GM20431 (cell line): ENCODE results near the gene MON2.
"Not testable (repeated sequence)": the region's sequence is repeated elsewhere in the genome, so short reads cannot be mapped to it uniquely, and the experiment has no call there.

ENCODE experiments used
- in situ Hi-C: fragments of 300-500 bp; cut with MseI, MboI; formaldehyde crosslinking; loops from one replicate; pipeline ENCODE4 v1.15.0; 2020; ENCODE audit warnings: low sequenced_read_pairs; ENCODE audit not compliant: unreplicated experiment

Gene MON2

GRCh38 chr12:62468935-62469334, 2.3 kb downstream of the MON2 start:
- in situ Hi-C loops, result no loop called here

GRCh38 chr12:62469704-62470103, 3.1 kb downstream of the MON2 start:
- in situ Hi-C loops, result no loop called here

- in situ Hi-C loops, result no loop called here
Observed at GRCh38 chr12:62471734-62472133, 5.1 kb downstream of the MON2 start.

GRCh38 chr12:62472472-62472871, 5.8 kb downstream of the MON2 start:
- in situ Hi-C loops, result no loop called here

GRCh38 chr12:62481843-62482540, 15.4 kb downstream of the MON2 start:
- in situ Hi-C loops, result no loop called here

- in situ Hi-C loops, result no loop called here
Observed at GRCh38 chr12:62482769-62483168, 16.1 kb downstream of the MON2 start.

- in situ Hi-C loops, result no loop called here
Observed at GRCh38 chr12:62484233-62484632, 17.6 kb downstream of the MON2 start.

- in situ Hi-C loops, result no loop called here
Observed at GRCh38 chr12:62505786-62506185, 39.2 kb downstream of the MON2 start.

GRCh38 chr12:62512901-62513300, 46.3 kb downstream of the MON2 start:
- in situ Hi-C loops, result no loop called here

- in situ Hi-C loops, result not testable (repeated sequence)
Observed at GRCh38 chr12:62514080-62514479, 47.5 kb downstream of the MON2 start.

GRCh38 chr12:62516927-62517326, 50.3 kb downstream of the MON2 start:
- in situ Hi-C loops, result no loop called here

GRCh38 chr12:62517887-62518286, 51.3 kb downstream of the MON2 start:
- in situ Hi-C loops, result no loop called here

- in situ Hi-C loops, result no loop called here
Observed at GRCh38 chr12:62519043-62519442, 52.4 kb downstream of the MON2 start.

GRCh38 chr12:62520361-62520760, 53.7 kb downstream of the MON2 start:
- in situ Hi-C loops, result no loop called here

GRCh38 chr12:62522984-62523383, 56.4 kb downstream of the MON2 start:
- in situ Hi-C loops, result no loop called here

GRCh38 chr12:62523619-62524018, 57.0 kb downstream of the MON2 start:
- in situ Hi-C loops, result no loop called here

- in situ Hi-C loops, result no loop called here
Observed at GRCh38 chr12:62525271-62525670, 58.6 kb downstream of the MON2 start.

- in situ Hi-C loops, result no loop called here
Observed at GRCh38 chr12:62530596-62530995, 64.0 kb downstream of the MON2 start.

GRCh38 chr12:62532333-62532732, 65.7 kb downstream of the MON2 start:
- in situ Hi-C loops, result no loop called here

- in situ Hi-C loops, result no loop called here
Observed at GRCh38 chr12:62533087-62533754, 66.6 kb downstream of the MON2 start.

- in situ Hi-C loops, result no loop called here
Observed at GRCh38 chr12:62533755-62534107, 67.1 kb downstream of the MON2 start.

GRCh38 chr12:62536546-62536945, 69.9 kb downstream of the MON2 start:
- in situ Hi-C loops, result no loop called here
